SK-N-MC (cell line): ENCODE data around the gene TSPEAR.
"Not testable (repeated sequence)": the region's sequence is repeated elsewhere in the genome, so short reads cannot be mapped to it uniquely, and the experiment has no call there.

ENCODE experiments used
- EZH2 ChIP-seq: fragments of 200-600 bp; sonication (generic); IDR thresholded peaks from one replicate; pipeline ENCODE4 v1.6.1; 2017; ENCODE audit warnings: antibody characterized with exemption
- FOXP2 ChIP-seq: optimal IDR thresholded peaks from 2 replicates; pipeline ENCODE3; 2011; ENCODE audit warnings: mild to moderate bottlenecking, moderate library complexity; ENCODE audit not compliant: insufficient read depth; ENCODE audit errors: extremely low read length, control extremely low read depth
- POLR2AphosphoS5 ChIP-seq: IDR thresholded peaks from 2 replicates; pipeline ENCODE4 v1.6.1; 2012; ENCODE audit warnings: mild to moderate bottlenecking, low read depth, low read length, borderline replicate concordance

GRCh38 chr21:44627831-44628233, 83.5 kb downstream of the TSPEAR start:
- TF ChIP-seq FOXP2, EZH2, POLR2AphosphoS5: not testable (repeated sequence)
